ENCODE measurements around the gene PRAMEF17.

GRCh38 chr1:13435458-13435857 lies 46.0 kb downstream of the PRAMEF17 start:
- TF ChIP-seq CTCF (IDR thresholded peaks at IDR 0.05) = no peak
- TF ChIP-seq POLR2A (IDR thresholded peaks at IDR 0.05) = no peak
